HCT116 (cell line): Measurements from ENCODE around the gene ACACB. TPM values are rescaled to one million over a fixed set of nuclear protein-coding genes. Genes with fewer than 3 reads are reported as not detected.

ENCODE experiments used
- ATAC-seq: fragments of 200-7000 bp; cut with Tn5 transposase; 2 replicates; pipeline ENCODE4 v1.9.1; 2020; ENCODE audit warnings: mild to moderate bottlenecking, moderate library complexity
- BruUV-seq: library from RNA; stranded (reverse); fragments of 400-500 nt; replicated peaks from 2 replicates; lab custom pipeline; 2021; lab: Mats Ljungman, UMichigan
- CTCF ChIA-PET: fragments of 300-600 bp; sonication (Branson Sonifier 250); formaldehyde crosslinking; loops from one replicate; lab custom pipeline; 2021; ENCODE audit warnings: antibody characterized with exemption; lab: Charles Lee
- POLR2A ChIA-PET: fragments of 300-600, 350-600 bp; sonication (Branson Sonifier 250); formaldehyde crosslinking; loops from one replicate; lab custom pipeline; 2021; ENCODE audit warnings: antibody characterized with exemption; lab: Charles Lee
- RAD21 ChIA-PET, 2 experiments: fragments of 300-600 bp; sonication (Branson Sonifier 250); formaldehyde crosslinking; loops; one replicate each; lab custom pipeline; 2023; ENCODE audit warnings: low total read pairs in 2 of 2; ENCODE audit not compliant: uncharacterized antibody in 2 of 2, unreplicated experiment in 2 of 2, low non-redundant PET in 1 of 2; lab: Charles Lee
- DNase-seq: peaks from one replicate; pipeline ENCODE4 v3.0.0-alpha.2; 2010; ENCODE audit warnings: low read depth, low spot score
- H2AFZ ChIP-seq: fragments of 200-600 bp; shearing (Covaris generic), sonication (generic); 2 replicates; pipeline ENCODE4 v1.6.1; 2017; ENCODE audit warnings: low read depth, mixed run types, mixed read lengths, antibody characterized with exemption, low read length; ENCODE audit not compliant: poor library complexity, severe bottlenecking
- H3K27ac ChIP-seq: 2 replicates; pipeline ENCODE4 v1.5.1; 2012; ENCODE audit warnings: low read depth, low read length
- H3K27me3 ChIP-seq: fragments of 200-600 bp; sonication (generic); 2 replicates; pipeline ENCODE4 v1.6.1; 2016; ENCODE audit warnings: mixed run types, low read length, mixed read lengths; ENCODE audit not compliant: insufficient read depth
- H3K36me3 ChIP-seq, 2 experiments: fragments of 200-500 bp in 1 of 2; fragments of 200-600 bp in 1 of 2; sonication (Bioruptor generic) in 1 of 2; sonication (generic) in 1 of 2; 2 replicates each; pipeline versions ENCODE4 v1.5.1 to v1.6.1; 2014 to 2016; ENCODE audit warnings: low read length in 2 of 2, inconsistent platforms in 1 of 2, mixed read lengths in 1 of 2, mixed run types in 1 of 2; ENCODE audit not compliant: insufficient read depth in 2 of 2, control insufficient read depth in 1 of 2
- H3K4me1 ChIP-seq, 2 experiments: fragments of 200-600 bp in 1 of 2; sonication (generic) in 1 of 2; 2 replicates each; pipeline versions ENCODE4 v1.5.1 to v1.6.1; 2012 to 2017; ENCODE audit warnings: low read length in 2 of 2, inconsistent platforms in 1 of 2, mild to moderate bottlenecking in 1 of 2, mixed read lengths in 1 of 2, mixed run types in 1 of 2, moderate library complexity in 1 of 2; ENCODE audit not compliant: insufficient read depth in 2 of 2, control insufficient read depth in 1 of 2
- H3K4me2 ChIP-seq: fragments of 200-600 bp; sonication (generic); 2 replicates; pipeline ENCODE4 v1.6.1; 2017; ENCODE audit warnings: mixed run types, low read length, mixed read lengths
- H3K4me3 ChIP-seq, 2 experiments: fragments of 200-600 bp in 1 of 2; sonication (generic) in 1 of 2; replicated peaks in 1 of 2; 2 replicates each; pipeline ENCODE4 v1.5.1; 2011 to 2016; ENCODE audit warnings: low read length in 2 of 2, control low read depth in 1 of 2, low read depth in 1 of 2, mild to moderate bottlenecking in 1 of 2, mixed read lengths in 1 of 2, mixed run types in 1 of 2
- H3K79me2 ChIP-seq: fragments of 200-600 bp; sonication (generic); 2 replicates; pipeline ENCODE4 v1.6.1; 2017; ENCODE audit warnings: mild to moderate bottlenecking, mixed run types, low read length, moderate library complexity, mixed read lengths; ENCODE audit not compliant: insufficient read depth
- H3K9ac ChIP-seq: fragments of 200-600 bp; sonication (generic); 2 replicates; pipeline ENCODE4 v1.6.1; 2016; ENCODE audit warnings: low read length, mixed read lengths
- H3K9me2 ChIP-seq: fragments of 200-600 bp; sonication (generic), shearing (Covaris generic); 2 replicates; pipeline ENCODE4 v1.6.1; 2017; ENCODE audit warnings: mixed run types, mild to moderate bottlenecking, moderate library complexity; ENCODE audit not compliant: insufficient read depth
- H3K9me3 ChIP-seq, 2 experiments: fragments of 200-500 bp in 1 of 2; fragments of 200-600 bp in 1 of 2; sonication (Bioruptor generic) in 1 of 2; sonication (generic) in 1 of 2; 2 replicates each; pipeline ENCODE4 v1.6.1; 2014 to 2017; ENCODE audit warnings: low read length in 2 of 2, mixed read lengths in 2 of 2, inconsistent platforms in 1 of 2, low read depth in 1 of 2, mild to moderate bottlenecking in 1 of 2, mixed run types in 1 of 2, moderate library complexity in 1 of 2; ENCODE audit not compliant: control insufficient read depth in 1 of 2, insufficient read depth in 1 of 2
- H4K20me1 ChIP-seq: fragments of 200-600 bp; sonication (generic), shearing (Covaris generic); 2 replicates; pipeline ENCODE4 v1.6.1; 2017; ENCODE audit warnings: mixed run types, mild to moderate bottlenecking, moderate library complexity; ENCODE audit not compliant: insufficient read depth
- CBX3 ChIP-seq: IDR thresholded peaks from 2 replicates; pipeline ENCODE4 v1.6.1; 2012; ENCODE audit warnings: low read depth
- CEBPB ChIP-seq: IDR thresholded peaks from 2 replicates; pipeline ENCODE4 v1.6.1; 2012; ENCODE audit warnings: low read depth
- CTCF ChIP-seq, 3 experiments: fragments of 200-600 bp in 1 of 3; sonication (generic) in 1 of 3; IDR thresholded peaks in 2 of 3; conservative IDR thresholded peaks in 1 of 3; 2 replicates each; pipeline ENCODE4 v1.5.1; 2012 to 2017; ENCODE audit warnings: low read depth in 2 of 3, low read length in 2 of 3, antibody characterized with exemption in 1 of 3, borderline replicate concordance in 1 of 3, control low read depth in 1 of 3, mild to moderate bottlenecking in 1 of 3, mixed read lengths in 1 of 3, mixed run types in 1 of 3, moderate library complexity in 1 of 3; ENCODE audit not compliant: insufficient read depth in 1 of 3
- ELF1 ChIP-seq: IDR thresholded peaks from 2 replicates; pipeline ENCODE4 v1.6.1; 2012; ENCODE audit warnings: low read depth, borderline replicate concordance
- EZH2 ChIP-seq: fragments of 200-600 bp; sonication (generic); IDR thresholded peaks from 2 replicates; pipeline ENCODE4 v1.6.1; 2017; ENCODE audit warnings: antibody characterized with exemption, mixed run types
- EZH2phosphoT487 ChIP-seq: fragments of 200-600 bp; IDR thresholded peaks from 2 replicates; pipeline ENCODE4 v1.6.1; 2018; ENCODE audit warnings: antibody characterized with exemption, borderline replicate concordance
- MAX ChIP-seq: IDR thresholded peaks from 2 replicates; pipeline ENCODE4 v1.6.1; 2012
- POLR2A ChIP-seq: IDR thresholded peaks from 2 replicates; pipeline ENCODE4 v1.7.0; 2011; ENCODE audit warnings: borderline replicate concordance; ENCODE audit not compliant: insufficient read depth, insufficient read length; ENCODE audit errors: extremely low read depth
- POLR2AphosphoS5 ChIP-seq: IDR thresholded peaks from 2 replicates; pipeline ENCODE4 v1.6.1; 2011; ENCODE audit warnings: mild to moderate bottlenecking, low read depth, low read length, moderate library complexity
- RAD21 ChIP-seq: IDR thresholded peaks from 2 replicates; pipeline ENCODE4 v1.6.1; 2012; ENCODE audit warnings: low read depth, mild to moderate bottlenecking
- REST ChIP-seq: IDR thresholded peaks from 2 replicates; pipeline ENCODE4 v1.6.1; 2012; ENCODE audit warnings: low read depth
- SIN3A ChIP-seq: IDR thresholded peaks from 2 replicates; pipeline ENCODE4 v1.6.1; 2012; ENCODE audit warnings: low read depth
- TCF7L2 ChIP-seq: IDR thresholded peaks from 2 replicates; pipeline ENCODE4 v1.7.0; 2011; ENCODE audit warnings: borderline replicate concordance, inconsistent platforms; ENCODE audit not compliant: insufficient read depth, insufficient read length; ENCODE audit errors: extremely low read depth
- YY1 ChIP-seq: IDR thresholded peaks from 2 replicates; pipeline ENCODE4 v1.6.1; 2011; ENCODE audit warnings: low read length, low read depth, moderate library complexity, mild to moderate bottlenecking; ENCODE audit not compliant: insufficient replicate concordance; ENCODE audit errors: extremely low read depth
- ZFX ChIP-seq: fragments of 450-650 bp; IDR thresholded peaks from 2 replicates; pipeline ENCODE4 v1.6.1; 2017
- ZNF274 ChIP-seq: fragments of 200-500 bp; sonication (Bioruptor generic); IDR thresholded peaks from 2 replicates; pipeline ENCODE4 v1.6.1; 2014; ENCODE audit warnings: mild to moderate bottlenecking, low read depth, low read length, inconsistent platforms
- intact Hi-C: fragments of 100-400 bp; cut with micrococcal nuclease; formaldehyde crosslinking; loops from 2 replicates; pipeline ENCODE4 v1.10.0; 2022
- total RNA-seq: library from RNA; stranded (reverse); gene quantifications from one replicate; pipeline ENCODE4 v1.2.1, GENCODE V29; 2021; ENCODE audit not compliant: unreplicated experiment

ACACB gene
- total RNA-seq, 1 experiment from 2014 or later, result 11.1 TPM

GRCh38 chr12:109102491-109102890, 13.9 kb upstream of the ACACB start:
- POLR2A ChIA-PET, result no interaction called here
- intact Hi-C loops, result no loop called here
- Histone ChIP-seq H3K9me2 (no peaks in the 10 kb centered on the region), H3K79me2 (peaks cover 37% of the 10 kb centered on the region), H3K36me3 (peaks cover 23 to 52% of the 10 kb centered on the region in 2 experiments; a peak in 3 of 4 replicates), H3K27ac (no peak overlapping the region), H3K4me1 (peaks cover 0 to 12% of the 10 kb centered on the region in 2 experiments; a peak in 2 of 4 replicates), H3K4me3 (no peak overlapping the region), H3K4me2 (no peak overlapping the region), H3K9ac (no peak overlapping the region), H3K9me3 (no peaks in the 10 kb centered on the region), H2AFZ (no peak overlapping the region), H4K20me1 (no peaks in the 10 kb centered on the region), H3K27me3 (no peaks in the 10 kb centered on the region)
- RAD21 ChIA-PET, result no interaction called here
- TF ChIP-seq CBX3 (no peak), EZH2 (no peak), MAX (no peak), POLR2AphosphoS5 (no peak), ZFX (no peak), SIN3A (no peak), ZNF274 (no peak), REST (no peak), EZH2phosphoT487 (no peak), ELF1 (no peak), POLR2A (no peak), CEBPB (no peak), CTCF (IDR thresholded peaks at IDR 0.05 in 2 of 3, conservative IDR thresholded peaks at IDR 0.05 in 1 of 3; ENCODE audit: borderline replicate concordance in 1 of 3, insufficient read depth in 1 of 3, low read depth in 2 of 3, low read length in 2 of 3) (no peak), YY1 (no peak), RAD21 (no peak), TCF7L2 (no peak)
- no peak for DNase-seq
- CTCF ChIA-PET, result no interaction called here
- no peak for ATAC-seq
- no TSS peak for BruUV-seq
